OCI-LY3 (cell line): ENCODE data around the gene ACSBG1.

Source experiments
- CTCF ChIP-seq: fragments of 200-600, 300-600 bp; sonication (generic); IDR thresholded peaks from 2 replicates; pipeline ENCODE4 v1.5.1; 2014; ENCODE audit warnings: antibody characterized with exemption, low read length, low read depth
- EZH2phosphoT487 ChIP-seq: fragments of 200-600 bp; shearing (Covaris generic); IDR thresholded peaks from 2 replicates; pipeline ENCODE4 v1.6.1; 2018; ENCODE audit warnings: antibody characterized with exemption, mixed run types, low read depth

GRCh38 chr15:78224023-78224411 lies 10.3 kb downstream of the ACSBG1 start:
- TF ChIP-seq CTCF (no peak), EZH2phosphoT487 (no peak)
